GM12891 (cell line): Measurements from ENCODE around the gene CANT1.

Source experiments
- PAX5 ChIP-seq: IDR thresholded peaks from 2 replicates; pipeline ENCODE4 v1.6.1; 2011; ENCODE audit warnings: low read length, moderate library complexity, mild to moderate bottlenecking; ENCODE audit not compliant: insufficient read depth, severe bottlenecking
- POLR2A ChIP-seq: IDR thresholded peaks from 2 replicates; pipeline ENCODE4 v1.6.1; 2011; ENCODE audit warnings: low read depth, low read length, control low read depth
- POLR2AphosphoS5 ChIP-seq: IDR thresholded peaks from 2 replicates; pipeline ENCODE4 v1.6.1; 2011; ENCODE audit warnings: low read depth, low read length, control low read depth
- SPI1 ChIP-seq: IDR thresholded peaks from 2 replicates; pipeline ENCODE4 v1.6.1; 2011; ENCODE audit warnings: low read depth, low read length, control low read depth
- TAF1 ChIP-seq: IDR thresholded peaks from 2 replicates; pipeline ENCODE4 v1.6.1; 2011; ENCODE audit warnings: low read depth, low read length, control low read depth

GRCh38 chr17:78957128-78957527 lies 52.4 kb downstream of the CANT1 start:
- TF ChIP-seq POLR2A (no peak), SPI1 (no peak), POLR2AphosphoS5 (no peak), PAX5 (no peak), TAF1 (no peak)
